ENCODE results near the gene FOXN1. TPM values are rescaled to one million over a fixed set of nuclear protein-coding genes. Genes with fewer than 3 reads are reported as not detected.

Gene FOXN1
- total RNA-seq, 1 experiment from 2014 or later: 0.48 TPM

GRCh38 chr17:28477928-28478327 is 28.2 kb upstream of the FOXN1 start:
- DNase-seq: no peak
- no peaks in the 10 kb centered on the region for H3K27me3 ChIP-seq (replicated peaks; ENCODE audit: control insufficient read depth, insufficient read depth, low read length)
- Mint-ChIP-seq H3K27me3 (ENCODE audit: insufficient read depth, unreplicated experiment) (no peaks in the 10 kb centered on the region), H3K27ac (ENCODE audit: unreplicated experiment) (peak overlapping the region; percentile 5), H3K4me3 (ENCODE audit: unreplicated experiment) (no peak overlapping the region), H3K36me3 (ENCODE audit: insufficient read depth, unreplicated experiment) (no peaks in the 10 kb centered on the region), H3K4me1 (ENCODE audit: low read depth, unreplicated experiment) (peaks cover 52% of the 10 kb centered on the region), H3K9me3 (ENCODE audit: unreplicated experiment) (no peaks in the 10 kb centered on the region)
- H3K4me3 ChIP-seq (ENCODE audit: low read depth, low read length): no peak overlapping the region
- intact Hi-C loops (cut with micrococcal nuclease; ENCODE audit: unreplicated experiment): no loop called here
- H3K9me3 ChIP-seq: no peaks in the 10 kb centered on the region
- no peak for TF ChIP-seq CTCF (IDR thresholded peaks at IDR 0.05; ENCODE audit: insufficient read depth in 1 of 2, low read depth in 1 of 2, low read length in 1 of 2, severe bottlenecking in 1 of 2, unreplicated experiment in 1 of 2)
- CTCF ChIA-PET: no interaction called here
- POLR2A ChIA-PET: no interaction called here
- H3K36me3 ChIP-seq (ENCODE audit: control insufficient read depth, insufficient read depth, low read length): no peaks in the 10 kb centered on the region
- no TSS peak for BruUV-seq (replicated peaks)
- peaks cover 65% of the 10 kb centered on the region for H3K4me1 ChIP-seq

- no peaks in the 10 kb centered on the region for H3K27me3 ChIP-seq (replicated peaks; ENCODE audit: control insufficient read depth, insufficient read depth, low read length)
- peak overlapping the region; percentile 5 for H3K27ac Mint-ChIP-seq (ENCODE audit: unreplicated experiment)
- no peaks in the 10 kb centered on the region for H3K9me3 Mint-ChIP-seq (ENCODE audit: unreplicated experiment)
- intact Hi-C loops (cut with micrococcal nuclease; ENCODE audit: unreplicated experiment): no loop called here
- DNase-seq: no peak
- no peaks in the 10 kb centered on the region for H3K27me3 Mint-ChIP-seq (ENCODE audit: insufficient read depth, unreplicated experiment)
- peaks cover 55% of the 10 kb centered on the region for H3K4me1 ChIP-seq
- ChIA-PET CTCF (no interaction called here), POLR2A (no interaction called here)
- no peak overlapping the region for H3K4me3 Mint-ChIP-seq (ENCODE audit: unreplicated experiment)
- no TSS peak for BruUV-seq (replicated peaks)
- H3K4me1 Mint-ChIP-seq (ENCODE audit: low read depth, unreplicated experiment): peaks cover 48% of the 10 kb centered on the region
- no peak for TF ChIP-seq CTCF (IDR thresholded peaks at IDR 0.05; ENCODE audit: insufficient read depth in 1 of 2, low read depth in 1 of 2, low read length in 1 of 2, severe bottlenecking in 1 of 2, unreplicated experiment in 1 of 2)
- no peaks in the 10 kb centered on the region for H3K9me3 ChIP-seq
- H3K36me3 Mint-ChIP-seq (ENCODE audit: insufficient read depth, unreplicated experiment): no peaks in the 10 kb centered on the region
- no peaks in the 10 kb centered on the region for H3K36me3 ChIP-seq (ENCODE audit: control insufficient read depth, insufficient read depth, low read length)
- H3K4me3 ChIP-seq (ENCODE audit: low read depth, low read length): no peak overlapping the region
These were observed 27.2 kb upstream of the FOXN1 start for GRCh38 chr17:28478712-28479615.

- no peaks in the 10 kb centered on the region for H3K36me3 ChIP-seq (ENCODE audit: control insufficient read depth, insufficient read depth, low read length)
- Mint-ChIP-seq H3K27me3 (ENCODE audit: insufficient read depth, unreplicated experiment) (no peaks in the 10 kb centered on the region), H3K4me1 (ENCODE audit: low read depth, unreplicated experiment) (peaks cover 45% of the 10 kb centered on the region), H3K4me3 (ENCODE audit: unreplicated experiment) (no peak overlapping the region), H3K36me3 (ENCODE audit: insufficient read depth, unreplicated experiment) (no peaks in the 10 kb centered on the region), H3K27ac (ENCODE audit: unreplicated experiment) (peak overlapping the region; percentile 12), H3K9me3 (ENCODE audit: unreplicated experiment) (no peaks in the 10 kb centered on the region)
- peaks cover 42% of the 10 kb centered on the region for H3K4me1 ChIP-seq
- H3K9me3 ChIP-seq: no peaks in the 10 kb centered on the region
- DNase-seq: peak in 1 of 2 experiments; percentile 32
- no TSS peak for BruUV-seq (replicated peaks)
- POLR2A ChIA-PET: interaction anchor here (1.0 kb wide), 1 partner anchor 123 kb away, joined by 3 read pairs; the partner anchor contains the start of gene POLDIP2
- H3K27me3 ChIP-seq (replicated peaks; ENCODE audit: control insufficient read depth, insufficient read depth, low read length): no peaks in the 10 kb centered on the region
- no peak overlapping the region for H3K4me3 ChIP-seq (ENCODE audit: low read depth, low read length)
- intact Hi-C loops (cut with micrococcal nuclease; ENCODE audit: unreplicated experiment): no loop called here
- no peak for TF ChIP-seq CTCF (IDR thresholded peaks at IDR 0.05; ENCODE audit: insufficient read depth in 1 of 2, low read depth in 1 of 2, low read length in 1 of 2, severe bottlenecking in 1 of 2, unreplicated experiment in 1 of 2)
- CTCF ChIA-PET: interaction anchor here (0.6 to 1.0 kb wide), 2 partner anchors 15 to 26 kb away, joined by 3 to 6 read pairs; no protein-coding TSS in a partner anchor
These were observed 25.9 kb upstream of the FOXN1 start for GRCh38 chr17:28480278-28480677.
